Thyroid gland (tissue), 4 donors: ENCODE results near the gene PHOX2A. TPM values are rescaled to one million over a fixed set of nuclear protein-coding genes. Genes with fewer than 3 reads are reported as not detected.
A peak's percentile ranks its signal among the peaks of the same experiment; 100 is the strongest.

Experiments
- DNase-seq, 2 donors: peaks; one replicate each; pipeline ENCODE4 v3.0.0-alpha.2; 2019
- H3K27ac ChIP-seq, 3 donors: fragments of 200-600 bp; sonication (generic); 1 replicate in 2 of 3; 2 replicates in 1 of 3; pipeline ENCODE4 v1.5.1; 2016 to 2019; ENCODE audit warnings: mild to moderate bottlenecking in 1 of 3, moderate library complexity in 1 of 3
- H3K27me3 ChIP-seq: fragments of 200-600 bp; sonication (generic); one replicate; pipeline ENCODE4 v1.5.1; 2019
- H3K36me3 ChIP-seq, 2 donors: fragments of 200-600 bp; sonication (generic); one replicate each; pipeline ENCODE4 v1.5.1; 2016 to 2019
- H3K4me1 ChIP-seq, 2 donors: fragments of 200-600 bp; sonication (generic); one replicate each; pipeline ENCODE4 v1.5.1; 2017 to 2019
- H3K4me3 ChIP-seq, 3 donors: fragments of 200-600 bp; sonication (generic); replicated peaks in 1 of 3; 1 replicate in 2 of 3; 2 replicates in 1 of 3; pipeline ENCODE4 v1.5.1; 2016; ENCODE audit warnings: mild to moderate bottlenecking in 1 of 3
- H3K9me3 ChIP-seq: fragments of 200-600 bp; sonication (generic); one replicate; pipeline ENCODE4 v1.5.1; 2017
- CTCF ChIP-seq, 6 experiments: fragments of 200-600 bp in 3 of 6; fragments of 450-650 bp in 3 of 6; sonication (generic) in 3 of 6; IDR thresholded peaks; one replicate each; pipeline ENCODE4 v1.5.1; 2016 to 2019; ENCODE audit warnings: antibody characterized with exemption in 6 of 6, mild to moderate bottlenecking in 2 of 6, inconsistent platforms in 1 of 6, moderate library complexity in 1 of 6
- POLR2A ChIP-seq, 2 donors: fragments of 450-650 bp; IDR thresholded peaks; one replicate each; pipeline ENCODE4 v1.6.1; 2017; ENCODE audit warnings: antibody characterized with exemption in 2 of 2, mild to moderate bottlenecking in 2 of 2, moderate library complexity in 1 of 2
- WGBS, 2 donors: methylation state at CpG; one replicate each; pipeline ENCODE4 v1.1.5; 2017; 5-methylcytosine and 5-hydroxymethylcytosine counted together
- intact Hi-C: fragments of 100-400 bp; cut with DNase I; formaldehyde crosslinking; loops from one replicate; pipeline ENCODE4 v1.15.1; 2023
- total RNA-seq, 4 donors: library from RNA; depleted of rRNA; stranded (reverse); fragments of >200 nt; gene quantifications; one replicate each; pipeline ENCODE4 v1.2.3, GENCODE V29; 2016

PHOX2A gene
- total RNA-seq, 4 donors from 2014 or later: not detected

DNA sequence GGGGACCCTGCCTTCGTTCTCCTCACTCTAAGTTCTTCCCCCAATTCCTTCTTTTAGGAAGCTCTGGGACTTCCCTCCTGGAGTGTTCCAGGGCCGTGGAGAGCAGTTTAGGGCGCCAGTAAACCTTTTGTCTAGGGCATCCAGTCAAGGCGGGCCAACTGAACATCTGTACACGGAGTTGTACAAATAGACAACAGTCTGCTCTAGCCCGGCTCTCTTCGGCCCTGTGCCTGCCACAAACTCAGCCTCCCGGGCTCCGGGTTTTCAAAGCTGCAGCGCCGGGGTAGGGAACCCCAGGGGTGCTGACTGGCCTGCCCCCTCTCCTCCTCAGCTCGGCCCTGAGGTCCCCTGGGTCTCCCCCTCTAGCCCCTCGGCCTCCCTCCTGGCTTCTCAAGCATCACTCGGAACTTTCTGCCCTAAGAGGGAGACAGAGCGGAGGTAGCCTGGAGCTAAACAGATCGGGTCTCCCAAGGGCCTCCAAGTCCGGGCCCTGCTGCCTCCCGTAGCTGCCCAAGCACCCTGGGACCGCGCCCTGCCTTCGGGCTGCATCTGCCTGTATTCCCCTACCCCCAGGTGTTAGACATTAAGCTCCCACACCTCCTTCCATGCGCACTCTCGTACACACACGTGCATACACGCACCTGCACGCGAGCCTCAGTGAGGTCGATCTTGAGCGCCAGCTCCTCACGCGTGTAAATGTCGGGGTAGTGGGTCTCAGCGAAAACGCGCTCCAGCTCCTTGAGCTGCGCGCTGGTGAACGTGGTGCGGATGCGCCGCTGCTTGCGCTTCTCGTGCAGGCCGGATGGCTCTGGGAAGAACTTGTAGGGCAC lies 3.3 kb downstream of the PHOX2A start:
- Histone ChIP-seq H3K27me3 (peaks cover 15% of the 10 kb centered on the region), H3K4me3 (peak overlapping the region in 1 of 3 donors; percentile 33), H3K27ac (no peak overlapping the region), H3K9me3 (no peaks in the 10 kb centered on the region), H3K36me3 (peaks cover 9 to 19% of the 10 kb centered on the region in 2 donors), H3K4me1 (peaks cover 34 to 40% of the 10 kb centered on the region in 2 donors)
- no peak for DNase-seq
- TF ChIP-seq CTCF (IDR thresholded peaks at IDR 0.05): no peak
- no peak for TF ChIP-seq POLR2A (IDR thresholded peaks at IDR 0.05)
- intact Hi-C loops: no loop called here
- 19% methylated on average over 8 to 11 of the region's 44 CpGs for whole genome bisulfite sequencing, 2 donors

- H3K9me3 ChIP-seq: no peaks in the 10 kb centered on the region
- peaks cover 14% of the 10 kb centered on the region for H3K27me3 ChIP-seq
- H3K36me3 ChIP-seq: peaks cover 16 to 26% of the 10 kb centered on the region in 2 donors
- peak; percentile 80 to 85 for DNase-seq
- TF ChIP-seq CTCF (IDR thresholded peaks at IDR 0.05) (peak in 3 of 6 experiments; percentile 16 to 34 (median 34)), POLR2A (IDR thresholded peaks at IDR 0.05) (no peak)
- intact Hi-C loops: loop anchor here (10.0 kb wide), 1 partner anchor 185 kb away; no protein-coding TSS in a partner anchor
- peaks cover 34 to 40% of the 10 kb centered on the region in 2 donors for H3K4me1 ChIP-seq
- H3K27ac ChIP-seq: peak overlapping the region in 1 of 3 donors; percentile 2
- H3K4me3 ChIP-seq: peak overlapping the region in 1 of 3 donors; percentile 33
- 2 to 9% methylated on average over 13 to 30 of the region's 69 CpGs for WGBS, 2 donors
Measured at GRCh38 chr11:72239849-72240460, 4.0 kb downstream of the PHOX2A start.

DNA sequence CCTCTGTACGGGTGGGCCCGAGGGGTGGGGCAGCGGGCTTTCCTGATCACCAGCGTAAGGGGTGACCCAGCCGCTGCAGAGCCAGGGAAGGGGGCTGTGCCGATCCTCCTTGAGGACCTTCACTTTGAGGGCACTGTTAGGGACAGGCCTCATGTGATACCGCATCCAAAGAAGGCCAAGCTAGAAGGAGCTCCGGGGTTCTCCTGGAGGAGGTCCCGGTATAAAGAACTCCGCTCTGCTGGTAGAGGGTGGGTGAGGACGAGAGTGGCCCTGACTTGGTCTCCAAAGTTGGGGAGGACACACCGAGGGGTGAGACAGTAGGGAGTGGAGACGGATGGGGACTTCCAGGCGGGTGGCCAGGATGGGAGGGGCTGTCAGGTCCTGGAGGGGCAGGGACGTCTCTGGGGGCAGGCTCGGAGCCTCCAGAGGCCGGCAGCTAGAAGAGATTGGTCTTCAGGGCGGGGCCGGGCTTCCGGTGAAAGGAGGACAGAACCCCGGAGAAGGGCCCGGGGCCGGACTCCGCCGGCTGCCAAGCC lies 4.6 kb downstream of the PHOX2A start:
- WGBS, 2 donors: 18 to 25% methylated on average over 18 to 20 of the region's 25 CpGs
- Histone ChIP-seq H3K27me3 (peaks cover 10% of the 10 kb centered on the region), H3K27ac (peak overlapping the region in 1 of 3 donors; percentile 2), H3K4me3 (peak overlapping the region in 1 of 3 donors; percentile 33), H3K36me3 (peaks cover 17 to 31% of the 10 kb centered on the region in 2 donors), H3K9me3 (no peaks in the 10 kb centered on the region), H3K4me1 (peaks cover 32 to 39% of the 10 kb centered on the region in 2 donors)
- DNase-seq: no peak
- intact Hi-C loops: loop anchor here (10.0 kb wide), 1 partner anchor 185 kb away; no protein-coding TSS in a partner anchor
- TF ChIP-seq CTCF (IDR thresholded peaks at IDR 0.05): no peak
- no peak for TF ChIP-seq POLR2A (IDR thresholded peaks at IDR 0.05)

DNA sequence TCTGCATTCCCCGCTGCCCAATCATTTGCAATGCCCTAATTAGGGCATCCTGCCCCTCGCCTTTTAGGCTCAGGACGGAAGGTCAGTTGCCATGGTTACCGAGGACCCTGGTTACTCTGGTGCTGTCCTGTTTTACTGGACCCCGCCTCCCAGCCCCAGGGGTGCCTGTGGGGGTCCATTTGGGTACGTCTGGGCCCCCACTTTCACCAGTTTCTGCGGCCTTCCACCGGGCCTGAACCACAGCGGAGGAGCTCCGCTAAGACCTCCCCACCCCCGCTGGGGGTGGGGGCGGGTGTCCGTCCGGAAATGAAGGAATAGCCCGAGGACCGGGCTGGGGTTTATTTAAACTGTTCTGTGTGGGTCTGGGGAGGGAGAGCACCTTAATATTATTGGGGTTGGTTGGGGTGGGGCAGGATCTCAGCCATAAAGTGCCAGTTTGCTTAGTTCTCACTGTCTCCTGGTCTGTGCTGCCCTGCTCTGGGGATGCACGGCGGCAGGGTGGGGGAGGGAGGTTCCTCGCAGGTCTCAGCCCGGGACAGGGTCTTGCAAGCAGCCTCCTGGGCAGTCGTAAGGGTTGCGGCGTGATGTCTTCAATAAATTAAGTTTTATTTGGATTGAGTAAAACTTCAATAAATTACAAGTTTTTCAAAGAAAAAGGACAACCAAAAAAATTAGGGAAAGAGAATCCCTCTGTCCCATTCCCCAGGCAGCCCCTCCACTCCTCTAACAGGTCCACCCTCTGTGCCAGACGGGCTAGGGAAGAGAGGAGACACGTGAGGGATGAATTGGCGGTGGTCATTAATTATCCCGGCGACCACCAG lies 5.3 kb downstream of the PHOX2A start:
- intact Hi-C loops: loop anchor here (10.0 kb wide), 1 partner anchor 186 kb away; no protein-coding TSS in a partner anchor
- WGBS, 2 donors: 70 to 77% methylated on average over 25 to 28 of the region's 28 CpGs
- no peak overlapping the region for H3K4me3 ChIP-seq
- peaks cover 3% of the 10 kb centered on the region for H3K27me3 ChIP-seq
- H3K4me1 ChIP-seq: peaks cover 25 to 32% of the 10 kb centered on the region in 2 donors
- H3K9me3 ChIP-seq: no peaks in the 10 kb centered on the region
- peaks cover 24 to 38% of the 10 kb centered on the region in 2 donors for H3K36me3 ChIP-seq
- TF ChIP-seq CTCF (IDR thresholded peaks at IDR 0.05) (no peak), POLR2A (IDR thresholded peaks at IDR 0.05) (no peak)
- DNase-seq: no peak
- no peak overlapping the region for H3K27ac ChIP-seq
